Esophagus squamous epithelium (tissue), 4 donors: ENCODE results near the gene FBXO4.

Experiments used
- POLR2A ChIP-seq, 4 donors: fragments of 450-650 bp; IDR thresholded peaks; one replicate each; pipeline ENCODE4 v1.6.1; 2017; ENCODE audit warnings: antibody characterized with exemption in 4 of 4, mild to moderate bottlenecking in 4 of 4, moderate library complexity in 3 of 4
- TF ChIP-seq, protein P1 (sequence below), 6 experiments: fragments of 450-650 bp in 4 of 6; fragments of 200-600 bp in 2 of 6; sonication (generic) in 2 of 6; IDR thresholded peaks; one replicate each; pipeline ENCODE4 v1.5.1; 2016 to 2019; ENCODE audit warnings: antibody characterized with exemption in 6 of 6, mild to moderate bottlenecking in 4 of 6, moderate library complexity in 4 of 6

DNA sequence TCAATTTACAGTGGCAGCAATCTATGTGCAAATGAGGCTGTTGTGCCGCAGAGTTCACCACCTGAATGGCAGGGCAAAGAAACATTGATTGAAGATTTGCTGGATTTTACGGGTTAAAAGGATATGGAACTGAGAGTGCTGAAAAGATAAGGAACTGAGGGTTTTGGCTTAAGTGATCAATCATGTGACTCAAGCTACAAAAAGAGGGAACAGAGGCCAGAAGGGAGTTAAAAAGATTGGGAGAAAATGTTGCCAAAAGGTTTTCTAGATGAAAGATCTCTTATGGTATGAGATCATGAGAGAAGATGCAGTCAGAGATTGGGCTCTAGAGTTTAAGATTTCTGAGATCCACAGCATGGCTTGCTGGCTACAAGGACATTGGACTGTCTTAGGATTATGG is 28.9 kb upstream of the FBXO4 start:
- TF ChIP-seq, protein P1, sequence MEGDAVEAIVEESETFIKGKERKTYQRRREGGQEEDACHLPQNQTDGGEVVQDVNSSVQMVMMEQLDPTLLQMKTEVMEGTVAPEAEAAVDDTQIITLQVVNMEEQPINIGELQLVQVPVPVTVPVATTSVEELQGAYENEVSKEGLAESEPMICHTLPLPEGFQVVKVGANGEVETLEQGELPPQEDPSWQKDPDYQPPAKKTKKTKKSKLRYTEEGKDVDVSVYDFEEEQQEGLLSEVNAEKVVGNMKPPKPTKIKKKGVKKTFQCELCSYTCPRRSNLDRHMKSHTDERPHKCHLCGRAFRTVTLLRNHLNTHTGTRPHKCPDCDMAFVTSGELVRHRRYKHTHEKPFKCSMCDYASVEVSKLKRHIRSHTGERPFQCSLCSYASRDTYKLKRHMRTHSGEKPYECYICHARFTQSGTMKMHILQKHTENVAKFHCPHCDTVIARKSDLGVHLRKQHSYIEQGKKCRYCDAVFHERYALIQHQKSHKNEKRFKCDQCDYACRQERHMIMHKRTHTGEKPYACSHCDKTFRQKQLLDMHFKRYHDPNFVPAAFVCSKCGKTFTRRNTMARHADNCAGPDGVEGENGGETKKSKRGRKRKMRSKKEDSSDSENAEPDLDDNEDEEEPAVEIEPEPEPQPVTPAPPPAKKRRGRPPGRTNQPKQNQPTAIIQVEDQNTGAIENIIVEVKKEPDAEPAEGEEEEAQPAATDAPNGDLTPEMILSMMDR (IDR thresholded peaks at IDR 0.05), result no peak
- TF ChIP-seq POLR2A (IDR thresholded peaks at IDR 0.05), result no peak
